A549 (cell line): ENCODE measurements around the gene RASD2.

Experiments used
- CEBPB ChIP-seq, 2 experiments: fragments of >200 bp in 1 of 2; sonication (Bioruptor Twin) in 1 of 2; formaldehyde crosslinking in 1 of 2; IDR thresholded peaks; 2 replicates each; pipeline ENCODE4 v1.6.1; 2012 to 2016
- EP300 ChIP-seq, 2 experiments: fragments of >200 bp; sonication (Bioruptor Twin); formaldehyde crosslinking; IDR thresholded peaks; 2 replicates in 1 of 2; 3 replicates in 1 of 2; pipeline ENCODE4 v1.6.1; 2016 to 2017
- HOXB13 ChIP-seq: fragments of 250-450 bp; sonication (Bioruptor Pico); IDR thresholded peaks from 2 replicates; pipeline ENCODE4 v1.5.0; 2020; ENCODE audit warnings: low read depth, mild to moderate bottlenecking, moderate library complexity
- MAFK ChIP-seq: fragments of 450-650 bp; IDR thresholded peaks from 2 replicates; pipeline ENCODE4 v1.6.1; 2014; ENCODE audit not compliant: partially characterized antibody
- MYC ChIP-seq: IDR thresholded peaks from 2 replicates; pipeline ENCODE4 v1.6.1; 2012; ENCODE audit warnings: mild to moderate bottlenecking, inconsistent platforms, low read length, improper control_type of control experiment, borderline replicate concordance
- POLR2AphosphoS2 ChIP-seq: conservative IDR thresholded peaks from 2 replicates; pipeline ENCODE4 v1.6.1; 2012; ENCODE audit warnings: low read length, improper control_type of control experiment, inconsistent platforms
- RAD21 ChIP-seq, 2 experiments: fragments of >200 bp in 1 of 2; sonication (Bioruptor Twin) in 1 of 2; formaldehyde crosslinking in 1 of 2; IDR thresholded peaks in 1 of 2; conservative IDR thresholded peaks in 1 of 2; 2 replicates in 1 of 2; 3 replicates in 1 of 2; pipeline ENCODE4 v1.6.1; 2012 to 2018; ENCODE audit warnings: inconsistent platforms in 1 of 2
- RFX5 ChIP-seq: fragments of 450-650 bp; IDR thresholded peaks from 2 replicates; pipeline ENCODE4 v1.7.1; 2014; ENCODE audit warnings: antibody characterized with exemption, mild to moderate bottlenecking, moderate library complexity
- TF ChIP-seq, protein P1 (sequence below): fragments of >200 bp; sonication (Bioruptor Twin); formaldehyde crosslinking; IDR thresholded peaks from 3 replicates; pipeline ENCODE4 v1.5.1; 2016
- TF ChIP-seq, protein P2 (sequence below): fragments of 250-450 bp; sonication (Bioruptor Pico); IDR thresholded peaks from 2 replicates; pipeline ENCODE4 v1.5.0; 2021; ENCODE audit warnings: mild to moderate bottlenecking, moderate library complexity, borderline replicate concordance
- TF ChIP-seq, protein P3 (sequence below): fragments of 450-650 bp; IDR thresholded peaks from 2 replicates; pipeline ENCODE4 v1.6.1; 2014; ENCODE audit warnings: antibody characterized with exemption

DNA sequence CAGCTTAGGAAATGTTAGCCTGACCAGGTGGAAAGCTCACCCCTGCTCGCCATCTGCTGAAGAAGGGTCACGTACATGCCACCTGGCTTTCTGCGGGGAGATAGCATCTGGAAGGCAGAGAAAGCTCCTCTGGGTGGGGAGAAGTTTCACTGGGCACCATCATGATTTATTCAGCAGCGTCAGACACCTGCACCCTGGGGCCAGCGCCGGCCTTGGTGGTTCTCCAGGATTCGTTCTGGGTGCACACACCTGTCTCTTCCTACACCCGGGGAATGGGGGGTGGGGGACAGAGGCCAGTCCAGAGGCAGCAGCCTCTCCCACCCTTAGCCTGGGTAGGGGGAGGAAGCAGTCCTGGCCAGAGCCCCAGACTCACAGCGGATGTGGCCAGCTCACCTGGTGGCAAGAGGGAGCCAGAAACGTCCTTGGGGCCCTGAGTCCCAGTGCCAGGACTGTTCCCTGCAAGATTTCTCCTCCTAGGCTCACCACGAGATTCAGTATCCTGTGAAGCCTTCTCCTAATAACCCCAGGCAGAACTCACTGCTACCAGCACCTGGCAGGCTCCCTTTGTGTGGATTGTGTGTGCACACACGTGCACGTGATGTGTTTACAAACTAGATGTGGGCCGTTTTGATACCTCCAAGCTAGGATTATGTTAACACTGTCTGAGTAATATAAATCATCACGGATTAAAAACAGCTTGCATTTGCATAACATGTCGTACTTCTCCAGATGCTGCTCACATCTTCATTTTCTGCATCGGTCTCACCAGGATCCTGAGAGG, 17.3 kb upstream of the RASD2 start:
- TF ChIP-seq, protein P1, sequence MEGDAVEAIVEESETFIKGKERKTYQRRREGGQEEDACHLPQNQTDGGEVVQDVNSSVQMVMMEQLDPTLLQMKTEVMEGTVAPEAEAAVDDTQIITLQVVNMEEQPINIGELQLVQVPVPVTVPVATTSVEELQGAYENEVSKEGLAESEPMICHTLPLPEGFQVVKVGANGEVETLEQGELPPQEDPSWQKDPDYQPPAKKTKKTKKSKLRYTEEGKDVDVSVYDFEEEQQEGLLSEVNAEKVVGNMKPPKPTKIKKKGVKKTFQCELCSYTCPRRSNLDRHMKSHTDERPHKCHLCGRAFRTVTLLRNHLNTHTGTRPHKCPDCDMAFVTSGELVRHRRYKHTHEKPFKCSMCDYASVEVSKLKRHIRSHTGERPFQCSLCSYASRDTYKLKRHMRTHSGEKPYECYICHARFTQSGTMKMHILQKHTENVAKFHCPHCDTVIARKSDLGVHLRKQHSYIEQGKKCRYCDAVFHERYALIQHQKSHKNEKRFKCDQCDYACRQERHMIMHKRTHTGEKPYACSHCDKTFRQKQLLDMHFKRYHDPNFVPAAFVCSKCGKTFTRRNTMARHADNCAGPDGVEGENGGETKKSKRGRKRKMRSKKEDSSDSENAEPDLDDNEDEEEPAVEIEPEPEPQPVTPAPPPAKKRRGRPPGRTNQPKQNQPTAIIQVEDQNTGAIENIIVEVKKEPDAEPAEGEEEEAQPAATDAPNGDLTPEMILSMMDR: no peak
- TF ChIP-seq, protein P2, sequence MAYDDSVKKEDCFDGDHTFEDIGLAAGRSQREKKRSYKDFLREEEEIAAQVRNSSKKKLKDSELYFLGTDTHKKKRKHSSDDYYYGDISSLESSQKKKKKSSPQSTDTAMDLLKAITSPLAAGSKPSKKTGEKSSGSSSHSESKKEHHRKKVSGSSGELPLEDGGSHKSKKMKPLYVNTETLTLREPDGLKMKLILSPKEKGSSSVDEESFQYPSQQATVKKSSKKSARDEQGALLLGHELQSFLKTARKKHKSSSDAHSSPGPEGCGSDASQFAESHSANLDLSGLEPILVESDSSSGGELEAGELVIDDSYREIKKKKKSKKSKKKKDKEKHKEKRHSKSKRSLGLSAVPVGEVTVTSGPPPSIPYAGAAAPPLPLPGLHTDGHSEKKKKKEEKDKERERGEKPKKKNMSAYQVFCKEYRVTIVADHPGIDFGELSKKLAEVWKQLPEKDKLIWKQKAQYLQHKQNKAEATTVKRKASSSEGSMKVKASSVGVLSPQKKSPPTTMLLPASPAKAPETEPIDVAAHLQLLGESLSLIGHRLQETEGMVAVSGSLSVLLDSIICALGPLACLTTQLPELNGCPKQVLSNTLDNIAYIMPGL (CRISPR knock-in tag): no peak
- TF ChIP-seq, protein P3, sequence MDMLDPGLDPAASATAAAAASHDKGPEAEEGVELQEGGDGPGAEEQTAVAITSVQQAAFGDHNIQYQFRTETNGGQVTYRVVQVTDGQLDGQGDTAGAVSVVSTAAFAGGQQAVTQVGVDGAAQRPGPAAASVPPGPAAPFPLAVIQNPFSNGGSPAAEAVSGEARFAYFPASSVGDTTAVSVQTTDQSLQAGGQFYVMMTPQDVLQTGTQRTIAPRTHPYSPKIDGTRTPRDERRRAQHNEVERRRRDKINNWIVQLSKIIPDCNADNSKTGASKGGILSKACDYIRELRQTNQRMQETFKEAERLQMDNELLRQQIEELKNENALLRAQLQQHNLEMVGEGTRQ: no peak
- TF ChIP-seq HOXB13 (CRISPR knock-in tag) (no peak), MYC (no peak), EP300 (IDR thresholded peaks at IDR 0.05) (no peak), CEBPB (IDR thresholded peaks at IDR 0.05) (no peak), POLR2AphosphoS2 (no peak), MAFK (no peak), RAD21 (conservative IDR thresholded peaks at IDR 0.05 in 1 of 2, IDR thresholded peaks at IDR 0.05 in 1 of 2) (no peak), RFX5 (no peak)
